Measurements from ENCODE around the gene PDK1.
"Not testable (repeated sequence)": the region's sequence is repeated elsewhere in the genome, so short reads cannot be mapped to it uniquely, and the experiment has no call there.

Gene PDK1

DNA sequence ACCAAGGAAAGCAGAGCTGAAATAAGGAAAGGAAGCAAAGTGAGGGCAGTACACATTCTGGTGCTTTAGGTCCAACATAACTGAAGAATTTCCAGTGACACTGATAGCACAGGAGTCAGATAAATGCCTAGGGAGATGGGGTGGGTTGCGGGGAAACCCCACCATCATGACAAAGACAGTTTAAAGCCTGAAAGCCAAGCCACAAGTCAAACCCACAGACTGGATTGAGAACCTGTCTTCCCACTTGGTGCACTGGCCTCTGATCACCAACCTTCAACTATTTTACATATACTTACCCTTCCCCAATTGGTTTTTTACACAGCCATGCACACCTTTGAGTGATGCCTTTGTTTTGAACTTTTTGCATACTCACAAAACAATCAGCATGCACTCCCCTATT is 22.2 kb upstream of the PDK1 start:
- no peak for TF ChIP-seq POLR2A (IDR thresholded peaks at IDR 0.05; ENCODE audit: low read depth, low read length)
- TF ChIP-seq POLR2AphosphoS5 (IDR thresholded peaks at IDR 0.05; ENCODE audit: low read depth, low read length) = no peak
- TF ChIP-seq TAF1 (IDR thresholded peaks at IDR 0.05; ENCODE audit: borderline replicate concordance, low read depth, low read length) = no peak
- FAIRE-seq = no peak
- DNase-seq (ENCODE audit: insufficient read length) = no peak

DNA sequence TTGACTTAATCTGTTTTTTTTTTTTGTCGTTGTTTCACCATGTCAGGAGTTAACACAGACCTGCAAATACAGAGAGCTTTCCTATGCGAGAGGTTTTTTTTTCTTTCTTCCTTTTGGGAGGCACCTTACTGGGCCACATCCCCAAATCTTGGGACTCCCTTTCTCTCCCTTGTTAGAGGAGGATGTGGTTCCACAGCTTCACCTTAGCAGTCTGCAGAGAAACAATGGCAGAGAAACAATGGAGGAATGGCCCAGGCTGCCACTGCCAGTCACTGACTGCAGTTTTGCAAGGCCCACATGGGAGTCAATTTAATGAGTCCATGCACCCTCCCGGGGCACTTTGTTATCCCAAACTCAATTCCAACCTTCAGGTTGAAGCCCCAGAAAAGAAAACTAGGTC is 20.8 kb upstream of the PDK1 start:
- TF ChIP-seq TAF1 (IDR thresholded peaks at IDR 0.05; ENCODE audit: borderline replicate concordance, low read depth, low read length) = no peak
- TF ChIP-seq POLR2A (IDR thresholded peaks at IDR 0.05; ENCODE audit: low read depth, low read length) = no peak
- no peak for TF ChIP-seq POLR2AphosphoS5 (IDR thresholded peaks at IDR 0.05; ENCODE audit: low read depth, low read length)
- DNase-seq (ENCODE audit: insufficient read length) (no peak), FAIRE-seq (no peak)

DNA sequence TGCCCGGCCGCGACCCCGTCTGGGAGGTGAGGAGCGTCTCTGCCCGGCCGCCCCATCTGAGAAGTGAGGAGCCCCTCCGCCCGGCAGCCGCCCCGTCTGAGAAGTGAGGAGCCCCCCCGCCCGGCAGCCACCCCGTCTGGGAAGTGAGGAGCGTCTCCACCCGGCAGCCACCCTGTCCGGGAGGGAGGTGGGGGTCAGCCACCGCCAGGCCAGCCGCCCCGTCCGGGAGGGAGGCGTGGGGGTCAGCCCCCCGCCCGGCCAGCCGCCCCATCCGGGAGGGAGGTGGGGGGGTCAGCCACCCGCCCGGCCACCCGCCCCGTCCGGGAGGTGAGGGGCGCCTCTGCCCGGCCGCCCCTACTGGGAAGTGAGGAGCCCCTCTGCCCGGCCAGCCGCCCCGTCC is 18.0 kb upstream of the PDK1 start:
- DNase-seq (ENCODE audit: insufficient read length); FAIRE-seq: not testable (repeated sequence)

GRCh38 chr2:172539767-172540166 is 16.1 kb upstream of the PDK1 start:
- FAIRE-seq (no peak), DNase-seq (ENCODE audit: insufficient read length) (no peak)
- no peak for TF ChIP-seq POLR2AphosphoS5 (IDR thresholded peaks at IDR 0.05; ENCODE audit: low read depth, low read length)
- TF ChIP-seq POLR2A (IDR thresholded peaks at IDR 0.05; ENCODE audit: low read depth, low read length) = no peak
- TF ChIP-seq TAF1 (IDR thresholded peaks at IDR 0.05; ENCODE audit: borderline replicate concordance, low read depth, low read length) = no peak

DNA sequence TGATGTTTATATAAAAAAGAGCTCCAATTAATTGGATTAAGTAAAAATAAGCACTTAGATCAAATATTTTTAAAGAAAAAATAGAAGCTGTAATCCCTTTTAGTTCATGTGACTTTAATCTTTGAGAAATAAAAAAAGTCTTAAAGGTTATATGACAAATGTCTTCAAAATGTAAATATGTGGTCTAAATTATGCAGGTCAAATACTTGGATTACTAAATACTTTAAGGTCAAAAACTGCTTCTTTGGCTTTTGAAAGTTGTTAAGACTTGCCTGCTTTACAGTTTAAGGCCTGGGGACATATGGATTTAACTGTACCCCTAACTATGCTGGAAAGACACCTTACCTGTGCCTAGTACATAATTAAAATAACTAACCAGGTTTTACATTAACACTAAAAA is 15.5 kb upstream of the PDK1 start:
- TF ChIP-seq POLR2A (IDR thresholded peaks at IDR 0.05; ENCODE audit: low read depth, low read length) = no peak
- FAIRE-seq (no peak), DNase-seq (ENCODE audit: insufficient read length) (no peak)

- no peak for TF ChIP-seq POLR2A (IDR thresholded peaks at IDR 0.05; ENCODE audit: low read depth, low read length)
- no peak for TF ChIP-seq TAF1 (IDR thresholded peaks at IDR 0.05; ENCODE audit: borderline replicate concordance, low read depth, low read length)
- TF ChIP-seq POLR2AphosphoS5 (IDR thresholded peaks at IDR 0.05; ENCODE audit: low read depth, low read length) = no peak
- no peak for FAIRE-seq
Measured at GRCh38 chr2:172545408-172546075, 10.3 kb upstream of the PDK1 start.

DNA sequence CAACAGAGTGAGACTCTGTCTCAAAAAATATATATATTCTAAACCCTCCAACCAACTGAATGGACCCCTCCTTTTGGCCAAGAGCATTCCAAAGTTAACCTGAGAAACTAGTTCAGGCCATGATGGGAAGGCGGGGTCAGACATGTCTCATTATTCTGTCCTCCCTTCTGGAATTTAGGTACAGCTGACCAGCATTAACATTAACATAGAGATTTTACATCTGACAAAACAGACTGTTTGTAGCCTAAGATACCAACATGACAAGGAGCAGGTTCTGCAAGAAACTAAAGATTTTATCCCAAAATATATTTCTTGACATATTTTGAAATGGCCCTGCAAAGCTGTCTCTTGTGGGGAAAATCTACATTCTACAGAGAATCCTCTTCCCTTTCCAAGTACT is 6.8 kb upstream of the PDK1 start:
- FAIRE-seq = no peak
- no peak for TF ChIP-seq TAF1 (IDR thresholded peaks at IDR 0.05; ENCODE audit: borderline replicate concordance, low read depth, low read length)
- no peak for TF ChIP-seq POLR2AphosphoS5 (IDR thresholded peaks at IDR 0.05; ENCODE audit: low read depth, low read length)
- no peak for TF ChIP-seq POLR2A (IDR thresholded peaks at IDR 0.05; ENCODE audit: low read depth, low read length)

More at GRCh38 chr2:172545408-172546075, 10.3 kb upstream of the PDK1 start:
- no peak for DNase-seq (ENCODE audit: insufficient read length)

GRCh38 chr2:172549802-172550201 is 6.1 kb upstream of the PDK1 start:
- FAIRE-seq; DNase-seq (ENCODE audit: insufficient read length): not testable (repeated sequence)

More for the DNA sequence above, 6.8 kb upstream of the PDK1 start:
- DNase-seq (ENCODE audit: insufficient read length) = no peak

DNA sequence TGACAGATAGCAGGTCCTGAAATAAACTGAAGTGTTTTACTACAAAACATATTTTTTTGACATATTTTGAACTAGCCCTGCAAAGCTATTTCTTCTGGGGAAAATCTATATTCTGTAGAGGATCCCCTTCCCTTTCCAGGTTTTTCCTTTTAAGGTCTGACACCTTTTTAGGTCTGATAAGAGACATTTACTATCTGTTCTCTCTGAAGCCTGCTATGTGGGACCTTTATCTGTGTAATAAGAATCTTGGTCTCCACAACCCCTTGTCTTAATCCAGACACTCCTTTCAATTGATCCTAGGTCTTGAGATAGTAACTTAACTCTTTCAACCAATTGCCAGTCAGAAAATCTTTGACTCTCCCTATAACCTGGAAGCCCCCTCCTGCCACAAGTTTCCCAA is 5.5 kb upstream of the PDK1 start:
- DNase-seq (ENCODE audit: insufficient read length) (no peak), FAIRE-seq (no peak)
- TF ChIP-seq POLR2A (IDR thresholded peaks at IDR 0.05; ENCODE audit: low read depth, low read length) (no peak), POLR2AphosphoS5 (IDR thresholded peaks at IDR 0.05; ENCODE audit: low read depth, low read length) (no peak), TAF1 (IDR thresholded peaks at IDR 0.05; ENCODE audit: borderline replicate concordance, low read depth, low read length) (no peak)

DNA sequence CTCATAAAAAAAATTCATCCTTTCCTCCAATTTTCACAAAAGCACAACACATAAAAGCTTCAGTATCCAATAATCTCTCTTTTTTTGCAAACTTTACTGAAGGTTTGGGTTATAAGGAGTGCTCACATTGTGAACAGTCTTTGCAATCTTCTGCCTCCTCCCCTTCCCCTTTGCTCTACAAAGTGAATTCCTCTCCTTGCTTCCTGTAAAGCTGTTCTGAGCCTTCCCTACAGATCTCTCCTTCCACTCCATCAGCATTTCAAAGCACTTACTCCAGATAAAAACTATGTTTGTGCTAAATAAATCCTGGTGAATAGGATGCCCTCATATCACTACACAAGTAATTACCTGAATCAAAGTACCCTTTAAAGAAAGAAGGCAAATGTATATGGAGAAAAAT is 4.6 kb upstream of the PDK1 start:
- no peak for FAIRE-seq

DNA sequence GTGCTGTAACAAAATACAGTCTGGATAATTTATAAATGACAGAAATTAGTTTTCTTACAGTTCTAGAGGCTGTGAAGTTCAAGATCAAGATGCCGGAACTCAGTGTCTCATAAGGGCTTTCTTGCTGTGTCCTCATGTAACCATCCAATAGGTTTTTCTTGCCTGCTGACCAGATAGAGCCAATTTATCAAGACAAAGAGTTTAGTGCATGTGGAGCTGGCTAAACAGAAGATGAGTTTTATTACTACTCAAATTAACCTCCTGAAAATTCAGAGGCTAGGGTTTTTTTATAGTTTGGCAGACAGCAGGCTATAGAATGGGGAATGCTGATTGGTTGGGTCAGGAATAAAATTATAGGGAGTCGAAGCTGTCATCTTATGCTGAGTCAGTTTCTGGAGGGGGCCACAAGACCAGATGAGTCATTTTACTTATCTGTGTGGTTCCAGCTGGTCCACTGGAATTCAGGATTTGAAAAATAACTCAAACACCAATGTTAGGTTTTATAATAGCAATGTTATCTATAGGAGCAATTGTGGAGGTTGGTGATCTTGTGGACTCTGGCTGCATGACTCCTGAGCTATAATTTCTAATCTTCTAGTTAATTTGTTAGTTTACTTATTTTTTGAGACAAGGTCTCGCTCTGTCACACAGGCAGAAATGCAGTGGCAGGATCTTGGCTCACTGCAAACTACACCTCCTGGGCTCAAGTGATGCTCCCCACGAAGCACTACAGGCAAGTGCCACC is 3.2 kb upstream of the PDK1 start:
- FAIRE-seq (no peak), DNase-seq (ENCODE audit: insufficient read length) (no peak)
- TF ChIP-seq TAF1 (IDR thresholded peaks at IDR 0.05; ENCODE audit: borderline replicate concordance, low read depth, low read length) = no peak
- TF ChIP-seq POLR2A (IDR thresholded peaks at IDR 0.05; ENCODE audit: low read depth, low read length) = no peak
- TF ChIP-seq POLR2AphosphoS5 (IDR thresholded peaks at IDR 0.05; ENCODE audit: low read depth, low read length) = no peak

More for the DNA sequence above, 4.6 kb upstream of the PDK1 start:
- TF ChIP-seq TAF1 (IDR thresholded peaks at IDR 0.05; ENCODE audit: borderline replicate concordance, low read depth, low read length) (no peak), POLR2AphosphoS5 (IDR thresholded peaks at IDR 0.05; ENCODE audit: low read depth, low read length) (no peak), POLR2A (IDR thresholded peaks at IDR 0.05; ENCODE audit: low read depth, low read length) (no peak)
- no peak for DNase-seq (ENCODE audit: insufficient read length)

DNA sequence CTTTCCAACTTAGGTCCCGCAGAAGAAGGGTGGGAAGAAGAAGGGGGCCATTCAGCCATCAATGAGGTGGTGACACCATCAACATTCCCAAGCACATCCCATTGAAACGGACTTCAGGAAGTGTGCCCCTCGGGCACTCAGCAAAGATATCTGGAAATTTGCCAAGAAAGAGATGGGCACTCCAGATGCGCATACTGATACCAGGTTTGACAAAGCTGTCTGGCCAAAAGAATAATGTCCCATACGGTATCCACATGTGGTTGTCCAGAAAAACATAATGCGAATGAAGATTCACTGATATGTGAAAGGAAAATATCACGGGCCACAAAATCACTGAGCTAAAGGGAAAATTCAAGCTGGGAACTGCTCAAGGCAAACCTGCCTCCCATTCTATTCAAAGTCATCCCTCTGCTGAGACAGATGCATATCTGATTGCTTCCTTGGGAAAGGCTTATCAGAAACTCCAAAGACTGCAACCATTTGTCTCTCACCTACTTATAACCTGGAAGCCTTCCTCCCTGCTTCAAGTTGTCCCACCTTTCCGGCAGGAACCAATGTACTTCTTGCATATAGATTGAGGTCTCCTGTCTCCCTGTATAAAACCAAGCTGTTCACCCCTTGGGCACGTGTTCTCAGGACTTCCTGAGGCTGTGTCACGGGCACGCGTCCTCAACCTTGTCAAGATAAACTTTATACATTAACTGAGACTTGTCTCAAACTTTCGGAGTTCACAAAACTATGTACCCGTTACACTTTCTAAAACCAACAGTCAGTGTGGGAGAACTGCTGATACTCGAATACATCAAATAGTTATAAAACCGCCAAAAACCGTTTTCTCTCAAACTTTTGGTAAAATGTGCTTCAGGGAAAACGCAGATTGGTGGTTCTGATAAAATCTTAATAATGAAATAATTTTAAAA is 1.3 kb upstream of the PDK1 start:
- TF ChIP-seq TAF1 (IDR thresholded peaks at IDR 0.05; ENCODE audit: borderline replicate concordance, low read depth, low read length) = no peak
- DNase-seq (ENCODE audit: insufficient read length) (no peak), FAIRE-seq (no peak)
